SK-N-DZ (cell line): ENCODE data around the gene OCSTAMP. TPM values are rescaled to one million over a fixed set of nuclear protein-coding genes. Genes with fewer than 3 reads are reported as not detected.

Experiments
- DNase-seq: peaks from one replicate; pipeline ENCODE4 v3.0.0-alpha.2; 2015; ENCODE audit warnings: low spot score
- polyA plus RNA-seq, 2 experiments: library from polyadenylated mRNA; depleted of rRNA; stranded (reverse); fragments of >200 nt; gene quantifications; 2 replicates each; pipeline ENCODE4 v1.2.3, GENCODE V29; 2014

The OCSTAMP gene
- not detected in 2 replicates for polyA plus RNA-seq (2014; cell fraction: cytosol; rRNA removed)
- polyA plus RNA-seq (2014; cell fraction: nucleus; rRNA removed) = not detected in 2 replicates

- DNase-seq = no peak
Observed at GRCh38 chr20:46550461-46550860, at the start of gene OCSTAMP. Gene OCSTAMP, minus strand, starts transcription at chr20:46550654. Its CDS starts 94 bp downstream, at chr20:46550560.

- DNase-seq = no peak
Observed at GRCh38 chr20:46599227-46599987, 49.0 kb upstream of the OCSTAMP start.

- no peak for DNase-seq
Observed at GRCh38 chr20:46595933-46596332, 45.5 kb upstream of the OCSTAMP start.

- DNase-seq = no peak
Observed at GRCh38 chr20:46594725-46595124, 44.3 kb upstream of the OCSTAMP start.

GRCh38 chr20:46592580-46593362 lies 42.3 kb upstream of the OCSTAMP start:
- no peak for DNase-seq

GRCh38 chr20:46590443-46590842 lies 40.0 kb upstream of the OCSTAMP start:
- no peak for DNase-seq

- no peak for DNase-seq
Observed at GRCh38 chr20:46588532-46589511, 38.4 kb upstream of the OCSTAMP start.

- no peak for DNase-seq
Observed at GRCh38 chr20:46587986-46588385, 37.5 kb upstream of the OCSTAMP start.

GRCh38 chr20:46586724-46587123 lies 36.3 kb upstream of the OCSTAMP start:
- no peak for DNase-seq

- DNase-seq = no peak
Observed at GRCh38 chr20:46584508-46584907, 34.1 kb upstream of the OCSTAMP start.

- DNase-seq = no peak
Observed at GRCh38 chr20:46583411-46584214, 33.2 kb upstream of the OCSTAMP start.

- DNase-seq = no peak
Observed at GRCh38 chr20:46582648-46583047, 32.2 kb upstream of the OCSTAMP start.

- DNase-seq = no peak
Observed at GRCh38 chr20:46581391-46581790, 30.9 kb upstream of the OCSTAMP start.

- no peak for DNase-seq
Observed at GRCh38 chr20:46580613-46581205, 30.3 kb upstream of the OCSTAMP start.

GRCh38 chr20:46578745-46579144 lies 28.3 kb upstream of the OCSTAMP start:
- no peak for DNase-seq

GRCh38 chr20:46576774-46577395 lies 26.4 kb upstream of the OCSTAMP start:
- DNase-seq = no peak

- no peak for DNase-seq
Observed at GRCh38 chr20:46575937-46576461, 25.5 kb upstream of the OCSTAMP start.

- no peak for DNase-seq
Observed at GRCh38 chr20:46575394-46575793, 24.9 kb upstream of the OCSTAMP start.

- DNase-seq = no peak
Observed at GRCh38 chr20:46573788-46574584, 23.5 kb upstream of the OCSTAMP start.
